SK-N-SH (cell line): ENCODE data around the gene ANKRD37. TPM values are rescaled to one million over a fixed set of nuclear protein-coding genes. Genes with fewer than 3 reads are reported as not detected.

Experiments used
- CTCF ChIA-PET: fragments of 300-600, 350-600 bp; formaldehyde crosslinking; extraction: SDS; loops from one replicate; lab custom pipeline; 2021; lab: Yijun Ruan, JAX
- POLR2A ChIA-PET: fragments of 350-600 bp; sonication (Branson Sonifier 250); formaldehyde crosslinking; extraction: SDS; loops from one replicate; lab custom pipeline; 2020; ENCODE audit warnings: antibody characterized with exemption, inconsistent platforms; lab: Yijun Ruan, JAX
- DNase-seq: peaks from one replicate; pipeline ENCODE4 v3.0.0; 2012
- H2AFZ ChIP-seq: fragments of 200-600 bp; sonication (generic); 2 replicates; pipeline ENCODE4 v1.8.1; 2016; ENCODE audit warnings: antibody characterized with exemption, mild to moderate bottlenecking, low read depth
- H3F3A ChIP-seq: fragments of 200-600 bp; sonication (generic); replicated peaks from 2 replicates; pipeline ENCODE3; 2016; ENCODE audit warnings: antibody characterized with exemption, mild to moderate bottlenecking; ENCODE audit not compliant: insufficient read depth
- H3K27ac ChIP-seq, 2 experiments: fragments of 200-500 bp in 1 of 2; fragments of 200-600 bp in 1 of 2; sonication (Bioruptor generic) in 1 of 2; sonication (generic), shearing (Covaris generic) in 1 of 2; 2 replicates each; pipeline versions ENCODE4 v1.5.1 to v1.6.1; 2014 to 2016; ENCODE audit warnings: low read depth in 2 of 2, inconsistent platforms in 1 of 2, low read length in 1 of 2, mild to moderate bottlenecking in 1 of 2, mixed read lengths in 1 of 2
- H3K27me3 ChIP-seq: fragments of 200-600 bp; sonication (generic), shearing (Covaris generic); 2 replicates; pipeline ENCODE4 v1.6.1; 2016; ENCODE audit warnings: mixed run types; ENCODE audit not compliant: insufficient read depth
- H3K36me3 ChIP-seq, 2 experiments: fragments of 200-500 bp in 1 of 2; fragments of 200-600 bp in 1 of 2; sonication (Bioruptor generic) in 1 of 2; sonication (generic) in 1 of 2; replicated peaks in 1 of 2; 2 replicates each; pipeline versions ENCODE3 to v1.5.1; 2014 to 2016; ENCODE audit warnings: low read length in 1 of 2, mild to moderate bottlenecking in 1 of 2; ENCODE audit not compliant: insufficient read depth in 2 of 2, control insufficient read depth in 1 of 2
- H3K4me1 ChIP-seq, 2 experiments: fragments of 200-500 bp in 1 of 2; fragments of 200-600 bp in 1 of 2; sonication (Bioruptor generic) in 1 of 2; sonication (generic), shearing (Covaris generic) in 1 of 2; 2 replicates each; pipeline versions ENCODE4 v1.5.1 to v1.6.1; 2014 to 2016; ENCODE audit warnings: low read depth in 1 of 2, low read length in 1 of 2, mixed run types in 1 of 2; ENCODE audit not compliant: insufficient read depth in 2 of 2, control insufficient read depth in 1 of 2
- H3K4me2 ChIP-seq: fragments of 200-600 bp; sonication (generic), shearing (Covaris generic); 2 replicates; pipeline ENCODE4 v1.6.1; 2017; ENCODE audit warnings: mixed run types
- H3K4me3 ChIP-seq, 2 experiments: fragments of 200-500 bp in 1 of 2; fragments of 200-600 bp in 1 of 2; sonication (Bioruptor generic) in 1 of 2; sonication (generic), shearing (Covaris generic) in 1 of 2; 2 replicates each; pipeline versions ENCODE4 v1.5.1 to v1.8.1; 2014 to 2016; ENCODE audit warnings: low read depth in 2 of 2, inconsistent platforms in 1 of 2, low read length in 1 of 2, mild to moderate bottlenecking in 1 of 2, mixed read lengths in 1 of 2, moderate library complexity in 1 of 2
- H3K79me2 ChIP-seq: fragments of 200-600 bp; sonication (generic); 2 replicates; pipeline ENCODE4 v1.8.1; 2017; ENCODE audit warnings: mild to moderate bottlenecking; ENCODE audit not compliant: insufficient read depth
- H3K9ac ChIP-seq: fragments of 200-600 bp; sonication (generic); 2 replicates; pipeline ENCODE4 v1.6.1; 2017; ENCODE audit warnings: mixed run types
- H3K9me2 ChIP-seq: fragments of 200-600 bp; sonication (generic); 2 replicates; pipeline ENCODE4 v1.6.1; 2017; ENCODE audit warnings: mixed run types
- H3K9me3 ChIP-seq: fragments of 200-600 bp; sonication (generic); 2 replicates; pipeline ENCODE4 v1.6.1; 2017; ENCODE audit warnings: mixed run types, mild to moderate bottlenecking, moderate library complexity
- H4K20me1 ChIP-seq: fragments of 200-600 bp; sonication (generic); 2 replicates; pipeline ENCODE4 v1.6.1; 2017; ENCODE audit warnings: mild to moderate bottlenecking, mixed run types; ENCODE audit not compliant: insufficient read depth
- ELF1 ChIP-seq: IDR thresholded peaks from 2 replicates; pipeline ENCODE4 v1.4.0; 2012
- FOXJ3 ChIP-seq: sonication (generic); formaldehyde crosslinking; IDR thresholded peaks from 2 replicates; pipeline ENCODE4 v1.5.1; 2020; ENCODE audit warnings: mild to moderate bottlenecking, missing genetic modification reagents
- GABPA ChIP-seq: IDR thresholded peaks from 2 replicates; pipeline ENCODE4 v1.4.0; 2012; ENCODE audit warnings: low read depth, mild to moderate bottlenecking
- JUND ChIP-seq: IDR thresholded peaks from 2 replicates; pipeline ENCODE4 v1.4.0; 2012
- NFIC ChIP-seq: IDR thresholded peaks from 2 replicates; pipeline ENCODE4 v1.4.0; 2012; ENCODE audit warnings: borderline replicate concordance
- TEAD4 ChIP-seq: IDR thresholded peaks from 2 replicates; pipeline ENCODE4 v1.4.0; 2012; ENCODE audit warnings: mild to moderate bottlenecking, borderline replicate concordance; ENCODE audit not compliant: insufficient read depth
- USF1 ChIP-seq: IDR thresholded peaks from 2 replicates; pipeline ENCODE4 v1.4.0; 2012; ENCODE audit warnings: low read depth, borderline replicate concordance
- WGBS: methylation state at CpG from one replicate; pipeline ENCODE4 v1.1.6; 2017; ENCODE audit warnings: low lambda C conversion rate; 5-methylcytosine and 5-hydroxymethylcytosine counted together
- polyA plus RNA-seq, 3 experiments: library from polyadenylated mRNA; depleted of rRNA; stranded (reverse); fragments of >200 nt; gene quantifications; 2 replicates each; pipeline ENCODE4 v1.2.3, GENCODE V29; 2012
- TF ChIP-seq, protein P1 (sequence below): IDR thresholded peaks from 2 replicates; pipeline ENCODE4 v1.4.0; 2012; ENCODE audit warnings: low read depth, borderline replicate concordance
- TF ChIP-seq, protein P2 (sequence below): IDR thresholded peaks from 2 replicates; pipeline ENCODE4 v1.6.1; 2012; ENCODE audit warnings: mild to moderate bottlenecking, low read depth, low read length, moderate library complexity

Gene ANKRD37
- polyA plus RNA-seq, 1 of the 3 experiments (the other 2 are of a cell fraction), result 10.1 TPM

- no peaks in the 10 kb centered on the region for H3K9me2 ChIP-seq
- no peak overlapping the region for H3K4me3 ChIP-seq
- no peaks in the 10 kb centered on the region for H3F3A ChIP-seq
- peaks cover 6% of the 10 kb centered on the region for H3K79me2 ChIP-seq
- no peaks in the 10 kb centered on the region for H3K27me3 ChIP-seq
- H4K20me1 ChIP-seq, result no peaks in the 10 kb centered on the region
- no peak overlapping the region for H3K4me2 ChIP-seq
- DNase-seq, result no peak
- no peak overlapping the region for H3K27ac ChIP-seq
- peaks cover 0 to 7% of the 10 kb centered on the region in 2 experiments; a peak in 2 of 4 replicates for H3K4me1 ChIP-seq
- TF ChIP-seq TEAD4, result no peak
- no peak for TF ChIP-seq ELF1
- TF ChIP-seq, all 33 proteins: peak for 0
- Histone ChIP-seq H2AFZ (no peak overlapping the region), H3K9ac (no peak overlapping the region), H3K9me3 (no peaks in the 10 kb centered on the region), H3K36me3 (no peaks in the 10 kb centered on the region)
- ChIA-PET POLR2A (no interaction called here), CTCF (no interaction called here)
- WGBS, result 71% methylated on average over 4 of the region's 5 CpGs
These were observed 33.0 kb downstream of the ANKRD37 start for GRCh38 chr4:185429660-185430059.

DNA sequence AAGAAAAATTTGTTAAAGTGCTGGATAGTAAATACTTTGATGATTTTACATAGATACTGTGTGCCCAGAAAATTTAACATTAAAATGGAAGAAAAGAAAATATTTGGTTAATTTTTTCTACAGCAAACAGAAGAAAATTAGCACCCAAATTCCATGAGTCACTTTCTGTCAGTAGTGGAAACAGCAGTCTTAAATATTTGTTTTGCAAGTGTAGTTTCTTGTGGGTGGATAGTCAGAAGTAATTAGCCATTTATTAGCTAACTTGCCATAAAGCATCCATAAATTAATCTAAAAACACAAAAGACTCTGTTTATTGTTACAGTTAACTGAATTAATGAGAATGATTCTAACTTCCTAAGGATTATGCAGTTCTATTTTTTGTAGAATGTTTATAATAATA lies 38.8 kb downstream of the ANKRD37 start:
- no peak overlapping the region for H2AFZ ChIP-seq
- no peak overlapping the region for H3K4me2 ChIP-seq
- H3K4me1 ChIP-seq, result no peaks in the 10 kb centered on the region; a peak in 1 of 4 replicates
- H3K9me3 ChIP-seq, result no peaks in the 10 kb centered on the region
- H3K36me3 ChIP-seq, result no peaks in the 10 kb centered on the region
- H3K9me2 ChIP-seq, result no peaks in the 10 kb centered on the region
- no peaks in the 10 kb centered on the region for H3K27me3 ChIP-seq
- TF ChIP-seq, protein P1, sequence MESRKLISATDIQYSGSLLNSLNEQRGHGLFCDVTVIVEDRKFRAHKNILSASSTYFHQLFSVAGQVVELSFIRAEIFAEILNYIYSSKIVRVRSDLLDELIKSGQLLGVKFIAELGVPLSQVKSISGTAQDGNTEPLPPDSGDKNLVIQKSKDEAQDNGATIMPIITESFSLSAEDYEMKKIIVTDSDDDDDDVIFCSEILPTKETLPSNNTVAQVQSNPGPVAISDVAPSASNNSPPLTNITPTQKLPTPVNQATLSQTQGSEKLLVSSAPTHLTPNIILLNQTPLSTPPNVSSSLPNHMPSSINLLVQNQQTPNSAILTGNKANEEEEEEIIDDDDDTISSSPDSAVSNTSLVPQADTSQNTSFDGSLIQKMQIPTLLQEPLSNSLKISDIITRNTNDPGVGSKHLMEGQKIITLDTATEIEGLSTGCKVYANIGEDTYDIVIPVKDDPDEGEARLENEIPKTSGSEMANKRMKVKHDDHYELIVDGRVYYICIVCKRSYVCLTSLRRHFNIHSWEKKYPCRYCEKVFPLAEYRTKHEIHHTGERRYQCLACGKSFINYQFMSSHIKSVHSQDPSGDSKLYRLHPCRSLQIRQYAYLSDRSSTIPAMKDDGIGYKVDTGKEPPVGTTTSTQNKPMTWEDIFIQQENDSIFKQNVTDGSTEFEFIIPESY, result no peak
- TF ChIP-seq JUND, result no peak
- DNase-seq, result no peak
- CTCF ChIA-PET, result no interaction called here
- no peaks in the 10 kb centered on the region for H3K79me2 ChIP-seq
- no peak overlapping the region for H3K9ac ChIP-seq
- POLR2A ChIA-PET, result no interaction called here
- H3K27ac ChIP-seq, result no peak overlapping the region
- H3F3A ChIP-seq, result no peaks in the 10 kb centered on the region
- H4K20me1 ChIP-seq, result no peaks in the 10 kb centered on the region
- no peak overlapping the region for H3K4me3 ChIP-seq

DNA sequence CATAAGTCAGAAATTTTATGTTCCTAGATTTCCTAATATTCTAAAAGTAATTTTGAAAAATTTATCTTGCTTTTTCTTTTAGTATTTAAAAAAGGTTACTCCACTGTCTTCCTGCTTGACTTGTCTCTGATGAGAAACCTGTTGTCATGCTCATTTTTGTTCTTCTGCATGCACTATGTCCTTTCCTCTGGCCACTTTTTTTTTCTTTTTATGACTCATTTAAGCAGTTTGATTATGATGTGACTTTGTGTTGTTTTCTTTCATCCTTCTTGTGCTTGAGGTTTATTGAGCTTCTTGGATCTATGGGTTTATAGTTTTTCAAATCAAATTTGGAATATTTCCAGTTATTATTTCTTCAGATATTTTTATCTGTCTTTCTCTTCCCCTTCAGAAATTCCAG lies 41.2 kb downstream of the ANKRD37 start:
- H3K4me2 ChIP-seq, result no peak overlapping the region
- TF ChIP-seq GABPA (no peak), FOXJ3 (CRISPR knock-in tag) (no peak), USF1 (no peak), NFIC (no peak)
- TF ChIP-seq, protein P2, sequence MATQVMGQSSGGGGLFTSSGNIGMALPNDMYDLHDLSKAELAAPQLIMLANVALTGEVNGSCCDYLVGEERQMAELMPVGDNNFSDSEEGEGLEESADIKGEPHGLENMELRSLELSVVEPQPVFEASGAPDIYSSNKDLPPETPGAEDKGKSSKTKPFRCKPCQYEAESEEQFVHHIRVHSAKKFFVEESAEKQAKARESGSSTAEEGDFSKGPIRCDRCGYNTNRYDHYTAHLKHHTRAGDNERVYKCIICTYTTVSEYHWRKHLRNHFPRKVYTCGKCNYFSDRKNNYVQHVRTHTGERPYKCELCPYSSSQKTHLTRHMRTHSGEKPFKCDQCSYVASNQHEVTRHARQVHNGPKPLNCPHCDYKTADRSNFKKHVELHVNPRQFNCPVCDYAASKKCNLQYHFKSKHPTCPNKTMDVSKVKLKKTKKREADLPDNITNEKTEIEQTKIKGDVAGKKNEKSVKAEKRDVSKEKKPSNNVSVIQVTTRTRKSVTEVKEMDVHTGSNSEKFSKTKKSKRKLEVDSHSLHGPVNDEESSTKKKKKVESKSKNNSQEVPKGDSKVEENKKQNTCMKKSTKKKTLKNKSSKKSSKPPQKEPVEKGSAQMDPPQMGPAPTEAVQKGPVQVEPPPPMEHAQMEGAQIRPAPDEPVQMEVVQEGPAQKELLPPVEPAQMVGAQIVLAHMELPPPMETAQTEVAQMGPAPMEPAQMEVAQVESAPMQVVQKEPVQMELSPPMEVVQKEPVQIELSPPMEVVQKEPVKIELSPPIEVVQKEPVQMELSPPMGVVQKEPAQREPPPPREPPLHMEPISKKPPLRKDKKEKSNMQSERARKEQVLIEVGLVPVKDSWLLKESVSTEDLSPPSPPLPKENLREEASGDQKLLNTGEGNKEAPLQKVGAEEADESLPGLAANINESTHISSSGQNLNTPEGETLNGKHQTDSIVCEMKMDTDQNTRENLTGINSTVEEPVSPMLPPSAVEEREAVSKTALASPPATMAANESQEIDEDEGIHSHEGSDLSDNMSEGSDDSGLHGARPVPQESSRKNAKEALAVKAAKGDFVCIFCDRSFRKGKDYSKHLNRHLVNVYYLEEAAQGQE, result no peak
- H3K27me3 ChIP-seq, result no peaks in the 10 kb centered on the region
- ChIA-PET POLR2A (no interaction called here), CTCF (interaction anchor here (0.9 kb wide), 1 partner anchor 11 kb away, joined by 4 read pairs; no protein-coding TSS in a partner anchor)
- H2AFZ ChIP-seq, result no peak overlapping the region
- no peaks in the 10 kb centered on the region for H3K36me3 ChIP-seq
- no peaks in the 10 kb centered on the region for H3K9me2 ChIP-seq
- no peaks in the 10 kb centered on the region; a peak in 1 of 4 replicates for H3K4me1 ChIP-seq
- H3K4me3 ChIP-seq, result no peak overlapping the region
- H3K9me3 ChIP-seq, result no peaks in the 10 kb centered on the region
- no peaks in the 10 kb centered on the region for H3F3A ChIP-seq
- no peak overlapping the region for H3K27ac ChIP-seq
- no peak for DNase-seq
- no peak overlapping the region for H3K9ac ChIP-seq
- H4K20me1 ChIP-seq, result no peaks in the 10 kb centered on the region
- H3K79me2 ChIP-seq, result no peaks in the 10 kb centered on the region
